ENCODE measurements around the gene STT3B.
A peak's percentile ranks its signal among the peaks of the same experiment; 100 is the strongest.
"Not testable (repeated sequence)": the region's sequence is repeated elsewhere in the genome, so short reads cannot be mapped to it uniquely, and the experiment has no call there.

The STT3B gene

GRCh38 chr3:31600431-31600830 lies 67.7 kb downstream of the STT3B start (continued):
- TF ChIP-seq BCL6B (tag by site-specific recombination; IDR thresholded peaks at IDR 0.05) (no peak), GLI2 (tag by site-specific recombination; IDR thresholded peaks at IDR 0.05; ENCODE audit: borderline replicate concordance, low read depth) (no peak)

GRCh38 chr3:31605333-31605732 lies 72.6 kb downstream of the STT3B start:
- H3K36me3 ChIP-seq (ENCODE audit: control insufficient read depth in 2 of 2, insufficient read depth in 1 of 2, low read length in 2 of 2), result peaks cover 0 to 21% of the 10 kb centered on the region in 2 experiments; a peak in 1 of 3 replicates
- H3K27ac ChIP-seq (ENCODE audit: extremely low read depth, low read depth, low read length); H3K4me3 ChIP-seq (ENCODE audit: low read depth, low read length); POLR2A ChIA-PET; CTCF ChIA-PET; H3K4me1 ChIP-seq (ENCODE audit: control insufficient read depth, insufficient read depth, low read length); H3K9me3 ChIP-seq (ENCODE audit: control insufficient read depth, insufficient read depth, low read depth, low read length): not testable (repeated sequence)

DNA sequence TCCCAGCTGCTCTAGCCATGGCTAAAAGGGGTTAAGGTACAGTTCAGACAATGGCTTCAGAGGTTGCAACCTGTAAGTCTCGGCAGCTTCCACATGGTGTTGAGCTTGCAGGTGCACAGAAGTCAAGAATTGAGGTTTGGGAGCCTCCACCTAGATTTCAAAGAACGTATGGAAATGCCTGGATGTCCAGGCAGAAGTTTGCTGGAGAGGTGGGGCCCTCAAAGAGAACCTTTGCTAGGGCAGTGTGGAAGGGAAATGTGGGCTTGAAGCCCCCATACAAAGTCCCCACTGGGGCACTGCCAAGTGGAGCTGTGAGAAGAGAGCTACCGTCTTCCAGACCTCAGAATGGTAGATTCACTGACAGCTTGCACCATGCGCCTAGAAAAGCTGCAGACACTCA lies 73.7 kb downstream of the STT3B start:
- Histone ChIP-seq H3K9me3 (ENCODE audit: control insufficient read depth, insufficient read depth, low read depth, low read length) (no peaks in the 10 kb centered on the region), H3K4me1 (ENCODE audit: control insufficient read depth, insufficient read depth, low read length) (no peaks in the 10 kb centered on the region), H3K27ac (ENCODE audit: extremely low read depth, low read depth, low read length) (no peak overlapping the region), H3K36me3 (ENCODE audit: control insufficient read depth in 2 of 2, insufficient read depth in 1 of 2, low read length in 2 of 2) (peaks cover 0 to 16% of the 10 kb centered on the region in 2 experiments; a peak in 1 of 3 replicates), H3K4me3 (ENCODE audit: low read depth, low read length) (no peak overlapping the region)
- ChIA-PET POLR2A (no interaction called here), CTCF (no interaction called here)
- TF ChIP-seq ZFP69B (tag by site-specific recombination; IDR thresholded peaks at IDR 0.05) (no peak), ZNF660 (tag by site-specific recombination; IDR thresholded peaks at IDR 0.05) (no peak), GLI4 (tag by site-specific recombination; IDR thresholded peaks at IDR 0.05) (no peak), SETDB1 (IDR thresholded peaks at IDR 0.05; ENCODE audit: insufficient read length, low read length) (peak; percentile 72), ZNF626 (tag by site-specific recombination; IDR thresholded peaks at IDR 0.05) (0 out of 2 replicates have a peak, but pooled peaks have one; percentile 26), ZNF621 (tag by site-specific recombination; IDR thresholded peaks at IDR 0.05) (no peak)

DNA sequence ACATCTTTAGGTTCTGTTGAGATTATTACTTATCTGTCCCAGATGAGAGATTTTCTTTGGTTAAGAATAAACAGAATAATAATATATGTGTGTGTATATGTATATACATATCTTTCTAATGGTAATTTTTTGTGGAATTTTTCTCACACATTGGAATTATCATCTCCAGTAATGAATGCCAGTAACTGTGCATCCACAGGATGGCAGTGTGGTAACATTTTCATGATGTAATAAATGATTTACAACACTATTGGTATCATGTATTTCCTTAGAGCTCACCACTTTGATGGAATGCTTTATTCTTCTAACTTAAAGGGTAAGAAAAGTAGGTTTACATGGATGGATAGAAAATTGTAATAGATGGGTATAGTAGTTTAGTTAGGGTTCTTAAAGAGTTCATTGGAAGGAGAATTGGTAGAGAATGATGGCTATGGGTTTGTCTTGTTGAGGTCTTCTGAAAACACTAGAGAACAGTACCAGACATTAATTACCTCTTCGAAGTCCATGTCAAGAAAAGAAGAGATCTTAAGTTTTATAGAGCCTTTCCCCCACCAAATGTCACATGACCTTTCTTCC lies 78.1 kb downstream of the STT3B start:
- ChIA-PET POLR2A (no interaction called here), CTCF (interaction anchor here (0.6 to 0.7 kb wide), 3 partner anchors 47 to 205 kb away, joined by 3 to 4 read pairs (median 3); no protein-coding TSS in a partner anchor)
- Histone ChIP-seq H3K9me3 (ENCODE audit: control insufficient read depth, insufficient read depth, low read depth, low read length) (no peaks in the 10 kb centered on the region), H3K36me3 (ENCODE audit: control insufficient read depth in 2 of 2, insufficient read depth in 1 of 2, low read length in 2 of 2) (peaks cover 0 to 8% of the 10 kb centered on the region in 2 experiments; a peak in 1 of 3 replicates), H3K27ac (ENCODE audit: extremely low read depth, low read depth, low read length) (no peak overlapping the region), H3K4me1 (ENCODE audit: control insufficient read depth, insufficient read depth, low read length) (no peaks in the 10 kb centered on the region), H3K4me3 (ENCODE audit: low read depth, low read length) (no peak overlapping the region)
- TF ChIP-seq ZNF548 (tag by site-specific recombination; IDR thresholded peaks at IDR 0.05), result no peak
- TF ChIP-seq ZNF544 (tag by site-specific recombination; IDR thresholded peaks at IDR 0.05), result no peak
- no peak for TF ChIP-seq ZNF518A (tag by site-specific recombination; conservative IDR thresholded peaks at IDR 0.05; ENCODE audit: low read depth)
- no peak for TF ChIP-seq GFI1B (tag by site-specific recombination; IDR thresholded peaks at IDR 0.05)
- no peak for TF ChIP-seq ZNF514 (tag by site-specific recombination; IDR thresholded peaks at IDR 0.05)
- TF ChIP-seq ZNF654 (tag by site-specific recombination; IDR thresholded peaks at IDR 0.05; ENCODE audit: low read depth), result peak; percentile 50
- no peak for TF ChIP-seq CTCF (tag by site-specific recombination; IDR thresholded peaks at IDR 0.05)
- TF ChIP-seq KLF7 (tag by site-specific recombination; IDR thresholded peaks at IDR 0.05; ENCODE audit: borderline replicate concordance), result no peak
- TF ChIP-seq ZNF214 (tag by site-specific recombination; IDR thresholded peaks at IDR 0.05; ENCODE audit: borderline replicate concordance), result no peak
- TF ChIP-seq ZSCAN4 (tag by site-specific recombination; IDR thresholded peaks at IDR 0.05), result no peak
- TF ChIP-seq YY2 (tag by site-specific recombination; IDR thresholded peaks at IDR 0.05), result no peak
- TF ChIP-seq ZNF221 (tag by site-specific recombination; IDR thresholded peaks at IDR 0.05; ENCODE audit: borderline replicate concordance), result no peak
- no peak for TF ChIP-seq ZNF837 (tag by site-specific recombination; IDR thresholded peaks at IDR 0.05)

Measured in HEK293 (cell line).